ENCODE measurements around the gene ZSWIM4.
"Not testable (repeated sequence)": the region's sequence is repeated elsewhere in the genome, so short reads cannot be mapped to it uniquely, and the experiment has no call there.

ZSWIM4 gene

DNA sequence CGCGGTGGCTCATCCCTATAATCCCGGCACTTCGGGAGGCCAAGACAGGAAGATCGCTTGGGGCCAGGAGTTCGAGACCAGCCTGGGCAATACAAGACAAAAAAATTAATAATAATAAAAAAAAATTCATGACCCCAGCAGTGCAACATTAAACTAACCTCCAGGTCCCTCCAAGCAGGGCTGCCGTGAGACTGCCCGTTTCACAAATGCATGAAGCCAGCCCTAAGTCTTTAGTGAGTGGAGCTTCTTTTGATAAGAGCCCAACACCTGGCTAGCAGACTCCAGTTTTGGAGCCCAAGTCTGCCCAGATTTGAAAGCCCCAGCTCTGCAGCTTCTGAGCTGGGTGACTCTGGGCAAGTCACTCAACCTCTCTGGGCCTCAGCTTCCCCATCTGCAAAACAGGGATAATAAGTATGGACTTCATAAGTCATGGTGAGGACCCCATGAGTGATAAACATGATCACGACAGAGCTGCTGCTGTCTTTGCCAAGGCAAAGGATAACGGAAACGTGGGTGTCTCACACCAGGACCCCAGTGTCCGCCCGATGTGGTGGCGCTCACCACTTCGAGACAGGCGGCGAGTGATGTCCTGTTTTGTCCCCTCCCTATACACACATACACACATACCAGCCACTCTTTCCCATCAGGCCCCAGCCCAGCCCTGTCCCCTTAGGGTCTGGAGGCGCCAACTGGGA, 43.3 kb downstream of the ZSWIM4 start:
- no peak for DNase-seq

- DNase-seq, result peak; percentile 86
These were observed 44.1 kb downstream of the ZSWIM4 start for GRCh38 chr19:13839130-13839937.

- DNase-seq, result no peak
These were observed 44.7 kb downstream of the ZSWIM4 start for GRCh38 chr19:13839938-13840304.

GRCh38 chr19:13840305-13841085, 45.3 kb downstream of the ZSWIM4 start:
- no peak for DNase-seq

- DNase-seq, result no peak
These were observed 46.1 kb downstream of the ZSWIM4 start for GRCh38 chr19:13841086-13841961.

GRCh38 chr19:13841962-13842290, 46.7 kb downstream of the ZSWIM4 start:
- DNase-seq, result no peak

DNA sequence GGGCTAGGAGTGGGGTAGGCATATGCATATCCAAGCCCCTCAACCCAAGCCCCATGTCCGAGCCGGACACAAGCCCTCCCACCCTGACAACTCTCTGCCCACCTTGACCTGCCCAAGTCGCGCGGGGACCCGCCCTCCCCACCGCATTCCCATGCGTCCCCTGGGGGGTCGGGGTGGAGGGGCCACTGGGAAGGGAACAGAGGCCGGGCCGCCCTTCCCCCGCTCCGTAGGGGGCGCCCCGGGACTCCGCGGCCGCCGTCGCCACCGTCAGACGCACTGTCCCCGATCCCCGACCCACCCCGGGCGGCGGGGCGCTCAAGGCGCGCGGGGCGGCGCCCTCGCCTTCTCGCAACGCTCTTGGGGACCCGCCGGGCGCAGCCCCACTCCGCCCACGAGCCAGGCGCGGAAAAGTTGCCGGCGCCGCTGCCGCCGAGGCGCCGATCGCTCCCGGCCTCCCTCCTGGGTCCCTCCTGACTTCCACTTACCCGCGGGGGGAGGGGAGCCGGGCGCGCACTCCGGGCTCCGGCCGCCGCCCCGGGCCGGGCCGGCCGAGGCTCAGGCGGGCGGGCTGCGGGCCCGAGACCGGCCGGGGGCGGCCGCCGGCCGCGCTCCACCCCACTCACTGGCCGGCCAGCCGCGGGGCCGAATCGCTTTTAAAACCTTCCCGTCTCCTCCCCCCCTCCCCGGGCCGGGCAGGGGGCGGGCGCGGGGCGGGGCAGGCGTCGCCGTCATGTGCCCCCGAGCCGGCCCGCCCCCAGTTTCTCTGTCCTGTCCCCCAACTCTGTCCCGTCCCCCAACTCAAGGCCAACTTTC, 47.3 kb downstream of the ZSWIM4 start:
- peak; percentile 59 for DNase-seq

DNA sequence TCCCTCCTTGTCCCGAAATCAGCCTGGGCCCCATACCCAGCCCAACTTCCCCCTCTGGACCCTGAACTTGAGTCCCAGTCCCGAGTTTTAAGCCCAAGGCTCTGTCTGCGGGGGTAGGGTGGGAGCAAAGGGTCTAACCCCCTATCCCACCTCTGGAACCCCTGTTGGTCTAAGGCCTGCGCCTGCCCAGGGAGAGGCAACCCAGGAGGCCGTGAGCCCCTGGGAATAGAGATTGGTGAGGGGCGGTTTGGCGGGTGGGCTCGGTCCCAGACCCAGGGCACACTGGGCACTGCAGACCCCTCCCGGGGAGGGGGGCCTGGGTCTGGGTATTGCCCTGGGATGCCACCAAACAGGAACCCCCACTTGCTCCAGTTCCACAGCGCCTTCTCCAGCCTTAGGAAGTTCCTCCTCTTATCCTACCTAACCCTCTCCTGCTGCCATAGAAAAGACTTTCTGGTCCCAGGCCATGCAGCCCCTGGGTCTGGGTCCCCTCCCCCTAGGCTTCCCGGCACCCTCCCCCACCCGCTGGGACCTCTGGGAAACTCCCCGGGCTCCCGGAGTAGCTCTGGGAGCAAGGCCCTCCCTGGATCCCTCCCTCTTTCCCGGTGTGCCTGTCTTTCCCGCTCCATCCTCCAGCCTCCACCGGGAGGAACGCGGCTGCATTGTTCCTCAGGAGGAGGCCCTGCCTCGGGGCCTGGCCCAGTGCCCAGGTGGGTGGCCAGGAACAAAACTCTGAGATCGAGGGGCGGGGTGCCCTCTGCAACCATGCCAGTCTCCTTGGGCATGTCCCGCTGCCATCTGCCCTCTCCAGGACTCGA, 48.1 kb downstream of the ZSWIM4 start:
- no peak for DNase-seq

DNA sequence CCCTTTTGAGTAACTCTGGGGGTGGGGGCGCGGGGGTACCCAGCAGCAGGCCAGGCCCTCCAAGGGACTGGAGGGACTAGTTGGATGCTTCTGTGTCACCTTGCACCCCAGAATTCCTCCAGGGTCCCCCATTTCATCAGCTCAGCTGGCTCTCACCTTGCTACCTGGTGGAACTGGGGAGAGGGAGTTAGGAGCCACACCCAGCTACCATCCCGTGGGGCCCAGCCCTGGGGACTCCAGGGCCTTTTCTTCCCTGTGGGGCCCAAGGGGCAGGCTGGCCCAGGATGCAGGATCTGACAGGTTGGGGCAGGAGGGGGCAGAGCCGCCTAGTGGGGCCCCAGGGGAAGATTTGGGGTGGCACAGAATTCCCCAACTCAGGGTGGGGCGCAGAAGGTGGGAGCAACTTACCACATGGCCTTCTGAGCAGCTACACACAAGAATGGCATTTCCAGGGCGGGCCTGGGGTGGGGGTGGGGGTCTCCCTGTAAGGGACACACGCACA, 48.9 kb downstream of the ZSWIM4 start:
- DNase-seq, result no peak

DNA sequence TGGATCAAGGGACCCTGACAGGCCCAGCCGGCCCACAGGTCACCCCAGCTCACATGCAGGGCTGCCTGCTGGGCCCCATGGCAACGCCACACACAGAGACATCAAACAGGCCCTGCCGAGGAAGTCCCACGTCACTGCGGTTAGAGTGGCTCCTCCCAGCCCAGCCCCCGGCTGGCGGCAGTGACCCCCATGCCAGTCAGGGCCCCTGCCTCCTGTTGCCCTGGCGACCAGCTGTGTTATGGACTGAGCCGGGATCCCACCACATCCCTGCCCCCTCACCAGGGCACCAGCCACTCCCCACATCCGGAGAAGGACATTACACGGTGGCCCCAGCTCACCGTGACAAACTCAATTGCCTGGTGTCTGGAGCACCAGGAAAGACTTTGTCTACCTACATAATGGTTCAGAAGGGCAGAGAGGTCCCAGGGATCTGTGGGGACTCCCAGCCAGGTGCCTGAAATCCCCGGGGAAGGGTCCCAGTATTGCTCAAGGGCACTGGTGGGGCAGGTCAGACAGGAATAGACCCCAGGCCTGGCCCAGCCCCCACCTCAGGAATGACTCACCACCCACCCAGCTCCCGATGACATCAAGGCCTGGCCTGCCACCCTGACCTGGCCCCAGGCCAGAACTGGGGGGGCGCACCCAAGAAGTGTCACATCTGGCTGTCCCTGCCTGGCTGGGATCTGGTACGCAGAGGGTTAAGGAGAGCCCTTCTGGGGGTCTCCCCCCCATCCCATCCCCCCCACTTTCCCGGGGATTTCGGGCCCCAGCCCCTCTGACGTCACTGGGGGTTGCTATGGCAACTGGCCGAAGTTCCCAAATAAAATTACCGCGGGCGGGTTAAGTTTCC, 51.5 kb downstream of the ZSWIM4 start:
- peak; percentile 78 for DNase-seq

DNA sequence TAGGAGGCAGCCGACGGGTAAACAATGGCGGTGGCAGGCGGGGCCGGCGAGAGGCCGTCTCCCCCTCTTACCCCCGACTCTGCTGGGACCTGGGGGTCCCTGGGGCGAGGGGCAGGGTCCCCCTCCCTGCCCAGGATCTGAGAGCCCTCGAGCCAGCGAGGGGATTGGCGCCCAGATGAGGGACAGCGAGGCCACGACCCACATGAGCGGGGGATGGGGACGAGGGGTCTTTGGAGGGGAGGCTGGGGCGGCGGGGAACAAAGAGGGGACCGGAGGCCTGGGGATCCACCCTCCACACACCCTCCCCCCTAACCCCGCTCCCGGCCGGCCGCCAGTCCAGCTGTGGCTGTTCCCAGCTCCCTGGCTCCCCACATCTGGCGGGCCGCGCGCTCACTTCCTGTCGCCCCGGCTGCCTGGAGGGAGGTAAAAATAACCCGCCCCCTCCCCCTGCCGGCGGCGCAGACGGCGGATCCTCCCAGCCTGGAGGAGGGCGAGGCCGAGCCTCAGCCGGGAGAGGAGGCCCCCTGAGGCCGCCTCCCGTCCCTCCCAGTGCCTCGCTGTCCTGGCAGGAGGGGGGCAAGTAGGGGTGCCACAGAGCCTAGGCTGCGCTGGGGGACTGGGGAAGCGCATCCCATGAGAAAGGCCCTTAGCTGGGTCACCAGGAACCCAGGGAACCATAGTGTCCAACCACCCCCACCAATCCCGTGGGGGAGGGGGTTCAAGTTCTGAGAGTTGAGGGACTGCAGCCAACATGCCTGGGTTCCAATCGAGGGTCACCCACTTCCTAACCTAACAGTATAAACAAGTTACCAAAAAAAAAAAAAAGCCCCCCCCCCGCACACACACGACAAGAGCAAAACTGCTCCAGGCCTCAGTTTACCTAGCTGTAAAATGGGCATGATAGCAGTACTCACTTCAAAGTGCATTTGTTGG, 52.4 kb downstream of the ZSWIM4 start:
- DNase-seq, result peak; percentile 74

- no peak for DNase-seq
These were observed 53.1 kb downstream of the ZSWIM4 start for GRCh38 chr19:13848340-13848677.

GRCh38 chr19:13848798-13849676, 53.8 kb downstream of the ZSWIM4 start:
- no peak for DNase-seq

- peak; percentile 65 for DNase-seq
These were observed 55.0 kb downstream of the ZSWIM4 start for GRCh38 chr19:13849991-13850909.

- peak; percentile 62 for DNase-seq
These were observed 55.9 kb downstream of the ZSWIM4 start for GRCh38 chr19:13850910-13851733.

DNA sequence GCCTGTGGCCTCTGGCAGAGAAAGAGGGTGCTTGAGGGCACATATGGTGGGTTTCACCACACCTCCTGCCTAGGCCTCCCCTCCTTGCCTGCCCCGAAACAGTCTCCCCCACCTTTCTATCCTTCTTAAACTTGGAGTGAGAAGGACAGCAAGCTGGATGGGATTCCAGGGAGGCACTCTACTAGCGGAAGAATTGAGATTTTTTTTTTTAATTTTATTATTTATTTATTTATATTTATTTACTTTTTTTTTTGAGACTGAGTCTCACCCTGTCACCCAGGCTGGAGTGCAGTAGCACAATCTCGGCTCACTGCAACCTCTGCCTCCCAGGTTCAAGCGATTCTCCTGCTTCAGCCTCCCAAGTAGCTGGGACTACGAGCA, 56.5 kb downstream of the ZSWIM4 start:
- DNase-seq, result not testable (repeated sequence)
